ENCODE results near the gene PPM1M. TPM values are rescaled to one million over a fixed set of nuclear protein-coding genes. Genes with fewer than 3 reads are reported as not detected.

The PPM1M gene
- total RNA-seq, 1 experiment from 2014 or later: 13.9 TPM

DNA sequence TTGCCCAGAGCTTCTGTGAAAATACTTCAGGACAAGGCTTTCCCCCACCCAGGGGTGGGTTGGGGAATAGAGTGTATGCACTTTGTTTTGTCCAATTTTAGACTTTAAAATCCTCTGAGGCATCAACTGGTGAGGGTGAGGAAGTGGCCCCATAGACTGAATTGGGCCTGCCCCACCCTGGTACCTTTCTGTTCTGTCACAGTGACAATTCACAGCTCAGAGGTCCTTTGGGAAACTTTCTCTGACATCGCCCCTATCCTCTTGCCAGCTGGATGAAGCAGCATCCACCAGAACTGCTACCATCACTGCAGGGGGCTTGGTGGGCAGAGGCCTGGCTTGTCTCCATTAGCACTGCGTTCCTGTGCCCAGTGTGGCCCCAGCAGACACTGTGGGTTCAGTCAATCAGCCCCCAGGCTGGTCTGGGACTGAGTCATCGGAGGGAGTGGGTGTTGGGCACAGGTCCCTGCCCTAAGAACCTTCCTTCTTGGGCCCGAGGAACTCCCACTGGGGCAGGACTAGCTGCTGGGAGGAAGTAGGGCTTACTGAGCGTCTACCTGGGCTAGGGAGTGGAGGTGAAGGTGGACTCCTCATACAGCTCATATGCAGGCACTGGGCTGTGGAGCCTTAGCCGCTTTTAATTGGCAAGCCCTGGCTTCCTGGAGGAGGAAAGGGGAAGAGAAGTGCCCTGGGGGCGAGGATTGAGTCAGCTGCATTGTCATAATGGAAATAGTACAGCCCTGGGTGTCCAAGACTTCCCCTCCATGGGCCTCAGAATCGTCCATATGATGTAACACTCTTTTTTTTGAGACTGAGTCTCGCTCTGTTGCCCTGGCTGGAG lies 1.5 kb upstream of the PPM1M start:
- no peak for DNase-seq (ENCODE audit: extremely low read depth, low read depth)

DNA sequence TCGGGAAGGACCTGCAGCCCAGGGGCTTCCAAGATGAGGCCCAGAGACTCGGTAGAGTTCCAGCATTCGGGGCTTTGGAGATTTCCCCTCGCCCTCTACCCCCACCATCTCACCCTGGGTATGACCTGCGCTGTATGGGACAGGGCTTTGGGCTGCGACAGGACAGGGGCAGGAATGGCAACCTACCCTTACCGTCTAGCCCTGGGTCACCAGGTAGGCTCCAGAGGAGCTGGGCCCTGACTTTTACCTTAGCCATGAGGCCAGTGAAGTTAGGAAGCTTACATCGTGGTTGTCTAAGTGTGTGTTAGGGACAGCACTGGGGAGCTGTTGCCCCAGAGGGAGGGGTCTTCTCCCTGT lies 683 bp downstream of the PPM1M start:
- no peak for DNase-seq (ENCODE audit: extremely low read depth, low read depth)

DNA sequence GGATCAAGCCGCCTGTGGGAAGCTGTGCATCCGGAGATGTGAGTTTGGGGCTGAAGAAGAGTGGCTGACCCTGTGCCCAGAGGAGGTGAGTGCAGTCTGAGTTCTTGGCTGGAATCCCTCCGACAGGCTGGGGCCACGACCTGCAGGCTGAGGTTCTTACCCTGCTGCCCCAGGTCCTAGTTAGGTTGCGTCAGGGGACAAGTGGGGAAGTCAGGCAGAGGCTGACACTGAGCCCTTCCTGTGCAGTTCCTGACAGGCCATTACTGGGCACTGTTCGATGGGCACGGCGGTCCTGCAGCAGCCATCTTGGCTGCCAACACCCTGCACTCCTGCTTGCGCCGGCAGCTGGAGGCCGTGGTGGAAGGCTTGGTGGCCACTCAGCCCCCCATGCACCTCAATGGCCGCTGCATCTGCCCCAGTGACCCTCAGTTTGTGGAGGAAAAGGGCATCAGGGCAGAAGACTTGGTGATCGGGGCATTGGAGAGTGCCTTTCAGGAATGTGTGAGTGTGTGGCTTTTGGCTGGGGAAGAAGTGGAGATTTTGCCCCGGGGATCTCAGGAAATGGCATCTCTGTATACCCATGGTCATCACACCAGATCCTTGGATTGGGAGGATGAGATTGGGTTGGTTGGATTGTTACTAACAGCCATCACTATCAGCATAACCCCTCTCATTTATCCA lies 1.3 kb downstream of the PPM1M start:
- DNase-seq (ENCODE audit: extremely low read depth, low read depth): no peak

DNA sequence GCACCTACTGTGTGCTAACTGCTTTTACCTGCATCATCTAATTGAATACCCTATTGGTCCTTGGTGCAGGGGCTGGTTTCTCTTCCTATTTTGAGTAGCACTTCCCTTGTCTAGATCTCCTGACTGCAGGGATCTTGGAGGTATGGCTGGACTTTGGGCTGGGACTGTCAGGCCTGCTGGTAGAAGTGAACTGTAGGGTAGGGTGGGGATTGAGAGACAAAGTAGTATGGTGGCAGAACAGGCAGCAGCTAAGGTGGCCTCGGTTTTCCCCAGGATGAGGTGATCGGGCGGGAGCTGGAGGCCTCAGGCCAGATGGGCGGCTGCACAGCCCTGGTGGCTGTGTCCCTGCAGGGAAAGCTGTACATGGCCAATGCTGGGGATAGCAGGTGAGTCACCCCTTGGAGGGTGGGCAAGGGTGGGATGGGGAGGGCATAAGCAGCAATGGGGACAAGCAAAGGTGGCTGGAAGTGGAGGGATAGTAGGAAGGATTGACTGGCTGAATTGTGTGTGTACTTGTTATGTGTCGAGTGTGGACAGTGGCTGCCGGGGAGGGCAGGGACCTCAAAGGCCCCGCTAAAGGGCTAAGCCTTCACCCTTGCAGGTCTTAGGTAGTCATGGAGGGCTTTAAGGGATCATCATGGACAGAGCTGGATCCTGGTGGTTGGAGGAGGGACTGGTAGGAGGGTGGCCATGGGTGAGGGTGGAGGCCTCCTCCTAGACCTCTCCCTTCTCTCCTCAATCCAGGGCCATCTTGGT lies 2.0 kb downstream of the PPM1M start:
- no peak for DNase-seq (ENCODE audit: extremely low read depth, low read depth)

DNA sequence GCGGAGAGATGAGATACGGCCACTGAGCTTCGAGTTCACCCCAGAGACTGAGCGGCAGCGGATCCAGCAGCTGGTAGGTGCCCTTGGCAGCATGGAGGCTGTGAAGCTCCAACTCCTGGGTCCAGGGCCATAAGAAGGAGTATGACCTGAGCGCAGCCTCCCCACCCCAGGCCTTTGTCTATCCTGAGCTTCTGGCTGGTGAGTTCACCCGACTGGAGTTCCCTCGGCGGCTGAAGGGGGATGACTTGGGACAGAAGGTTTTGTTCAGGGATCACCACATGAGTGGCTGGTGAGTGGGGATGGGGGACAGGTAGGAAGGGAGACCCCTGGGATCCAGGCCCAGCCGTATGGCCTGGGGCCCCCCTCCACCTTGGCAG lies 2.6 kb downstream of the PPM1M start:
- DNase-seq (ENCODE audit: extremely low read depth, low read depth): no peak

DNA sequence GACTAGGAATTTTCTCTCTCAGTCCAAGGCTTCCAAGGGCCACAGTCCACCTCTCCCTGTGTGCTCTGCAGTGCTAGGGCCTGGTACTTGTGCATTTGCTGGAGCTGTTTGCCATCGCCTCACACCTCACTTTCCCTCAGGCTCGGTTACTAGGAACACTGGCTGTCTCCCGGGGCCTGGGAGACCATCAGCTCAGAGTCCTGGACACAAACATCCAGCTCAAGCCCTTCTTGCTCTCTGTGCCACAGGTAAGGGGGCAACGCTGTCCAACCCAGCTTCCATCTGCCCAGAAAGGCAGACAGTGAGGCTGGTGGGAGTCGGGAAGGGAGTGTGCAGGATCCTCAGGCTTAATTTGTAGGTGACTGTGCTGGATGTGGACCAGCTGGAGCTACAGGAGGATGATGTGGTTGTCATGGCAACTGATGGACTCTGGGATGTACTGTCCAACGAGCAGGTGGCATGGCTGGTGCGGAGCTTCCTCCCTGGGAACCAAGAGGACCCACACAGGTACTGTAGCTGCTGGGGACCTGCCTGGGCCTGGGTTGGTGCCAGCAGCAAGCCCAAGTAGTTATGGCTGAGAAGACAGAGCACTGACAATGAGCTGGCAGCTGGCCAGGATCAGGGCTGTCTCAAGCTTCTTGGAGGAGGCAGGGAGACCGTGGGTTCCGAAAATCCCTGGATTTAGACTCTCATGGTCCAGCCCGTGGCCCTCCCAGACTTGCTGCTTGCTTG lies 3.4 kb downstream of the PPM1M start:
- no peak for DNase-seq (ENCODE audit: extremely low read depth, low read depth)

DNA sequence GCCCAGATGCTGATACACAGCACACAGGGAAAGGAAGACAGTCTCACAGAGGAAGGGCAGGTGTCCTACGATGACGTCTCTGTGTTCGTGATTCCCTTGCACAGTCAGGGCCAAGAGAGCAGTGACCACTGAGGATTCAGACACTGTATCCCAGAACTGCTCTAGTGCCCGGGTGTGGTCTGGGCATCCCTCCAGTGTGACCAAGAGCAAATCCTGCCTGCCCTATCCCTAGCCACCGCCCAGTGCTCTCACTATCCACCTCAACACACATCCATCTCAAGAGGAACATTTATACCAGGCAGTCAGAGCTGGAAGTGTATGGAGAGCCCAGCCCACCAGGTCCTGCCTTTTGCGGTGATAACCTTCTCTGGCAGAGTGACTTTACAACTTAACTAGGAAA lies 4.1 kb downstream of the PPM1M start:
- DNase-seq (ENCODE audit: extremely low read depth, low read depth): no peak

DNA sequence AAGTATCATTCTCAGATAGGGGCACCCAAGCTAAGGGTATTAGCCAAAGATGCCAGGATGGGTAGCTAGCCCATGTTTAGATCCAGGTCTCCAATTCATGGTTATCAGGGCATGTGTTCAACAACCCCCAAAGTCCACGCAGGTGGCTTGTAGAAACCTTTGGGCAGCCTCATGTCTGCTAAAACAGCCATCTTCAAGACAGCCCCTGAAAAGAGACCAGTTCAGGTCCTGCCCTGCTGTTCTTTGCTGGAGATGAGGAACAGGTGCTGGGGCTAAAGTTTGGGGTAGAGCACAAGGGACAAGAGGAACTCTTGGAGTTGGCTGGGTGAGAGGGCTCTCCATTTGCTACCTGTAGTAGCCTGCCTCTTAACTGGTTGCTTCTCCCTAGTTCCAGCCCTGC lies 4.6 kb downstream of the PPM1M start:
- no peak for DNase-seq (ENCODE audit: extremely low read depth, low read depth)

DNA sequence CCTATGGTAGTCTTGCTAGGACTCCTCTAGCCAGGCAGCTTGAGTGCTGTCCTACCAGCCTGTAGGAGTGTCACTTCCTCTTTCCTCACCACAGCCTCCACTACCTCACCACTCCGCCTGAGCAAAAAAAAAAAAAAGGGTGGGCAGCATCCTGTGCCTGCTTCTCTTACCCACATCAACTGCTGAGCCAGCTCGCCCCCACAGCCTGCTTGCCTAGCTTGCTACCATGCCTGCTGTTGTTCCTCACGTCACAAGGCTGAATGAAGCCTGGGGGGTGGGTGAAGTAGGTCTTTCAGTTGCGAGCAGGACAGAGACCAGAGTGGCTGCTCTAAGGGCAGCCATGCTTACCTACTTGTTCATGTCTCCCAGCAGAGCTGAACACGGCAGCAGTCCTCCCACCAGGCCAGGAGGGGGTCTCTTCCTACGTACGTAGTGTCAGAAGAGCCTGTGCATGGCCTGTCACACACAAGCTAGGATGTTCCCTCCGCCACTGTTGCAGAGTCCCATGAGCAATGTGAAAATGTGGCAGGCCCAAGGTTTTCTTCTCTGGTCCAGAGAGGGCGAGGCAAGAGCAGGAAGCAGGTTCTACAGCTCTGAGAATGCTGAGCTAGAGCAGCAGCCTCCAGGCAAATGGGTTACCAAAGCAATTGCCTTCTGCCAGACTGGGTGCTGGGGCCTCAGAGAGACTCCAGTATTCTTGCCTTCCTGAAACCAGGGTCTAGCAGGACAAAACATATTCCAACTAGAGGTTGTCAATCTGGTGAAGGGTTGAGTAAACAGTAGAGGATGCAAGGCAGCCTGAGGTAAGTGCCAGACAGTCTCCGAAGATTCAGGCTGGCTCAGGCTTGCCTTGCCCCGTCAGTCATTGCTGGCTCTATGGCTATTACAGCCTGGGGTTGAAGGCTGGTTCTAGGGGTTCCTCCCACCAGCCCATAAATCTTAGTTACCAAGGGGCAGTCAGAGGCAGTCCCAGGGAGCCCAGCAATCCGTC lies 8.1 kb downstream of the PPM1M start:
- no peak for DNase-seq (ENCODE audit: extremely low read depth, low read depth)

DNA sequence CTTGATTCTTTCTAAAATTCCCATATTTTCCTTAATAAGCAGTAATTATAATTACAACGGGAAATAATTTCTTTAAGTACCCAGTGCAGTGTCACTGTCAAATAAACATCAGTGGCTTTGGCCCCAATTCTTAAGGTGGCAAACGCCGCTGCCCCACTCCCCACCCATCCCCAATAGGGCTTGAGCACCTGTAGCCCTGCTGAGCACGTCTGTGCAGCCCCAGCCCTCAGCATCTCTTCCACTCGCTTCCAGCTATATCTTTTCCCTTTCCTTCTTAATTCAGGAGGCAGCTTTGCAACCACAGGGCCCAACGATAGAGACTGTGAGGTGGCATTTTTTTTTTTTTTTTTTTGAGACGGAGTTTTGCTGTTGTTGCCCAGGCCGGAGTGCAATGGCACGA lies 9.0 kb downstream of the PPM1M start:
- DNase-seq (ENCODE audit: extremely low read depth, low read depth): no peak

DNA sequence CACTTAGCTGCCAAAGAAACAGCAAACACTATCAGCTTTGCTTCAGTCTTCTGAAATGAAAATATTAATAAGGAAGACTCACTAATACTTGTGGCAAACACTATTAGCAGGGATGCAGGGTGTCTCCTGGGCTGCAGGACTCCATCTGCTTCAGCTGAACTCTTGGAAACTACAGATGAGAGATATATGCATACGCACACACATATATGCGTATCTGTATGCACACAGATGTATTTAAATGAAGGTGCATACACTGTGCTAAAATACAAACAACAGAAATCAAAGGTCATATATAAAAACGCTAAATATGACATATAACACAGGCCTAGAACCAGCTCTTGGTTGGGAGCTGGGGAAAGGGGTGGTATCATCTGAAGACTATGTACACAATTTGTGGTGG lies 10.6 kb downstream of the PPM1M start:
- no peak for DNase-seq (ENCODE audit: extremely low read depth, low read depth)

DNA sequence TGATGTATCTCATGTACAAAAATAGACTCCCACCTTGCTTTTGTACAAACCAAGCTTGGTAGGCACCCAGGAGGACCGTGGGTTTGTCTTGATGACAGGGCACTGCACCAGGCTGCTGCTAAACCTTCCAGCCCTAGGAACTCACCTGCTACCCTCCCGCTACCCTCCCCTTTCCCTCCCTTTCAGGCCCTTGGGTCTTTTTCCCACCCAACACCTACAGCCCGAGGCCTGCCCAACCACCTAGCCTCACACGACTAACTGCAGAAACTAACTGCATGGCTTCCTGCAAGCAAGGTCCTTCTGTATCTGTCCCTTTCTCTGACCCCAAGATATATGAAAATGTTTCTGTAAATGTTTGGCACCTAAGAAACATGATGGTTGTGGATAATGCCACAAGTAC lies 11.1 kb downstream of the PPM1M start:
- no peak for DNase-seq (ENCODE audit: extremely low read depth, low read depth)

DNA sequence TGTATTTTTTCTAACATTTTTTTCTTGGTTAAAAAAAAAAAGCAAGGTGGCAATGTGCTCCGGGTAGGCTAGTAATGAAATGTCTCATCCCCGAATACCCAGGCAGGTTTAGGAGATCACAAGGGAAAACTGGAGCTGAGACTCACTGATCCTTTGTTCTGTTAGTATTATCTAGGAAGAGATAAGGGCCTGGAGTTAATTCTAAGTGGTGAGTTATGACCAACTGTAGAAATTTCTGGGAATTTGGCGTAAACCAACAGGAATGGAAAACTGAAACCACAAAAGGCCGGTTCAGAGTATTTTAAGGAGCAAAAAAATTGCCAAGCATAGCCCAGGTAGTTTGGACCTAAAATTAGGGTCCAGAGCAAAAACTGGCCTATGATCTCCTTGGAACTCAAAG lies 12.4 kb downstream of the PPM1M start:
- DNase-seq (ENCODE audit: extremely low read depth, low read depth): no peak

DNA sequence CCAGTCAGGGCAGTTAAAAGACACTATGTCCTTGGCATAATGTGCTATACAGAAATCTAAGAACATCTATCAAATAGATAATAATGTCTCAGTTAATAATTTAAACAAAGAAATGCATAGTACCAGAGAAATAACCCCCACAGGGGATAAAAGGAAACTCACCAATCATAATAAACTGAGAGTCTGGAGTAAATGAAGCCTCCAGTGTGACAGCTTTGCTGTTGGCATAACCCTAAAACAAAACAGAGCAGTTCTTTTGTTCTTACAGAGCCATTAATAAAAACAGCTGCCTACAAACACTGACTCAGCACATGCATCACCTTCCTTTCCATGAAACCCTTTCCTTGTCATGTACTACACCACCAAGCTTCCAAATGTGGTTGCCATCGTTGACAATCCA lies 13.5 kb downstream of the PPM1M start:
- DNase-seq (ENCODE audit: extremely low read depth, low read depth): no peak

DNA sequence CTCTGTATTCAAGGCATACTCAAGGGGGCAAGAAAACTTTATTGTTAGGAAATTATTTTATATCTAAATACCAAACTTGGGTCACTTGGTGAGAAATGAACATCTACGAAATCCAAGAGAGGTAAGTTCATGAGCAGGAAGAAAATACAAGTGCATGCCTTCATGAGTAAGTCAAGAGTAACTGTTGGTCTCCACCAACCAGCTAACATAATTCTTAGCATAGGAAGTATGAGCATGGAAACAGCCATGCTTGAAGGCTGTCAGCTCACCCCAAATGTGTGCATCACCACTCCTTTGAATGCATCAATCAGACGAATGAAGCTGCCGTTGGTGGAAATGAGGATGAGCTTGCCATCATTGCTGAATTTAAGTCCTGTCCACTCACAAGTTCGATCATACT lies 13.9 kb downstream of the PPM1M start:
- DNase-seq (ENCODE audit: extremely low read depth, low read depth): no peak

DNA sequence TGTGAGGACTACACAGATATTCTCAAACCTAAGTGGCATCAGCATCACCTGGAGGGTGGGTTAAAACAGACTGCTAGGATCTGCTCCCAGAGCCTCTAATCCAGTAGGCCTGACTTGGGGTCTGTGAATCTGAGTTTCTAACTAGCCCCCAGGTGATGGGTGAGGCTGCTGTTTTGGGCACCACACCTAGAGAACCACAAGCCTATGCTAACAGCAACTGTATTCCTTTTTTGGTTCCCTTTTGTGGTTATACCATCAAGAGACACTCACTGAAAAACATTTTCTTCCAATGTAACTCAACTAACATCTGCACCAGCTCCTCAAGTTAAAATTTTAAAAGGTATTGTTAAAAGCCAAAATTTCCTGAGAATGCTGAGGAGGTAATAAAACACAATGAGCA lies 16.9 kb downstream of the PPM1M start:
- DNase-seq (ENCODE audit: extremely low read depth, low read depth): no peak

DNA sequence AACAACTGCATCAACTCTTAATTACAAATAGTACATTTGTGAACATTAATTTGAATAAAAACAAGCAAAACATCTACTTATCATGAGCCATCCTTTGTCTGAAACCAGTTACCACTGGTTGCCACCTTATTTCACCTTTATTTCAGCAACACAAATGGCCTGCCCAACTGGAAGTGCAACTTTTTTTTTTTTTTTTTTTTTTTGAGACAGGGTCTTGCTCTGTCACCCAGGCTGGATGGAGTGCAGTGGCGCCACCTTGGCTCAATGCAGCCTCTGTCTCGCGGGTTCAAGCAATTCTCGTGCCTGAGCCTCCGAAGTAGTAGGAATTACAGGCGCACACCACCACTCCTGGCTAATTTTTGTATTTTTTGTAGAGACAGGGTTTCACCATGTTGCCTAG lies 19.8 kb downstream of the PPM1M start:
- no peak for DNase-seq (ENCODE audit: extremely low read depth, low read depth)

DNA sequence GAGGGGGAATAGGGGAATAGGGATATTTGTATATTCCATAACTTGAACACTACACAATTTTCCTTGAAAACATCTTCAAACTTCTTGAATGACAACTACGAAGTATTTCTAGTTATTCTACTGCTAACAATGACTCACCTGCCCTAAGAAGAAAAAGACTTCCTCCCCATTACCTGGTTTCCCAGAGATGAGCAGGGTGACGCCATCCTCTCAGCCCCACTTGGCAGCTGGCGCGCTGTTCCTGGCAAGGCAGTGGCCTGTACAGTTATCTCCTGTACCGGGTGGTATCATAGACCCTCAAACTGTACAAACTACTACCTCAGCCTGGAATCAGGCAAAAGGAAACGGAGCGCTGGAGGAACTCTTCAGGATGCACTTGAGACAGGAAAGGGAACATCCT lies 22.5 kb downstream of the PPM1M start:
- no peak for DNase-seq (ENCODE audit: extremely low read depth, low read depth)

DNA sequence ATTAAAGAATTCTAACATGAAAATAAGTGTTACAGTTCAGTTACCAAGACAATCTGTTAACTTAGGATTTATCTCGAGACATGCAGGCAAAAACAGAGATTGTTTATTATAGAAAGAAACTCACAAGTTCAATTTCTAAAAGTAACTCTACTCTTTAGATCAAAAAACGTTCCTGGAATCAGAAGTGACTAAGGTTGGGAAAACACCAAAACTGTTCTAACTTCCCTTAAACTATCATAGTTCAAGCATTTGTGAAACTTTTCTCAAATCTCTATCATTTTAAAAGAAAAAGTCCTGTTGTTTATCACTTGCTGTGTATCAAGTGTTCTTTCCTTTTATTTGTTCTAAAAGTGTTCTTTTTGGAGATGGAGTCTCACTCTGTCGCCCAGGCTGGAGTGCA lies 24.2 kb downstream of the PPM1M start:
- DNase-seq (ENCODE audit: extremely low read depth, low read depth): no peak

DNA sequence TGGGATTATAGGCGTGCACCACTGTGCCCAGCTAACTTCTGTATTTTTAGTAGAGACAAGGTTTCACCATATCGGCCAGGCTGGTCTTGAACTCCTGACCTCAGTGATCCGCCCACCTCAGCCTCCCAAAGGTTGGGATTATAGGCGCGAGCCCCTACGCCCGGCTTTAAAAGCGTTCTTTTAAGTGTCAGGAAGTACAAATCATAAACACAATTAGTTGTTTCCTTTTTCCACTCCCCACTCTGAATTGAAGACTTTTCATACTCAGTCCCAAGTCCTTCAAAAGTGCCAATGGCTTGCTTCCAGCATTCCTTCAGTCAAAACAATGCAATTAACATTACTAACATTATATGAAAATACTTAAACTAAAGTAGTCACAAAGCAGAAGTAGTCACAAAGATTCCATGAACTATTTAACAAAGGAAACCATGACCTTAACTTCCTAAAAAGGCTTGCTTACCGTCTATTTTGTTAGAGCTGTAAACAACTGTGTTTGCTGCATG lies 24.7 kb downstream of the PPM1M start:
- DNase-seq (ENCODE audit: extremely low read depth, low read depth): no peak
